ENCODE data around the gene RPL10A.

- no peak for TF ChIP-seq CTCF (IDR thresholded peaks at IDR 0.05)
- no peak for TF ChIP-seq POLR2A (IDR thresholded peaks at IDR 0.05)
Measured at GRCh38 chr6:35495258-35496035, 27.2 kb downstream of the RPL10A start.
